SJSA1 (cell line): Measurements from ENCODE around the gene OLFM2. TPM values are rescaled to one million over a fixed set of nuclear protein-coding genes. Genes with fewer than 3 reads are reported as not detected.
A peak's percentile ranks its signal among the peaks of the same experiment; 100 is the strongest.
"Not testable (repeated sequence)": the region's sequence is repeated elsewhere in the genome, so short reads cannot be mapped to it uniquely, and the experiment has no call there.

ENCODE experiments used
- DNase-seq, 2 experiments: peaks; one replicate each; pipeline ENCODE4 v3.0.0-alpha.2; 2015 to 2020; ENCODE audit warnings: low spot score in 2 of 2, low read depth in 1 of 2
- H3K27ac ChIP-seq: fragments of 250-450 bp; sonication (Bioruptor Pico); 2 replicates; pipeline ENCODE4 v1.5.1; 2020; ENCODE audit warnings: mild to moderate bottlenecking, moderate library complexity
- H3K27me3 ChIP-seq: fragments of 250-450 bp; sonication (Bioruptor Pico); replicated peaks from 2 replicates; pipeline ENCODE4 v1.5.1; 2020; ENCODE audit warnings: mild to moderate bottlenecking, moderate library complexity
- H3K36me3 ChIP-seq: fragments of 250-450 bp; sonication (Bioruptor Pico); 2 replicates; pipeline ENCODE4 v1.5.1; 2020; ENCODE audit warnings: mild to moderate bottlenecking
- H3K4me1 ChIP-seq: fragments of 250-450 bp; sonication (Bioruptor Pico); replicated peaks from 2 replicates; pipeline ENCODE4 v1.6.1; 2021; ENCODE audit warnings: mild to moderate bottlenecking
- H3K4me3 ChIP-seq: fragments of 250-450 bp; sonication (Bioruptor Pico); 2 replicates; pipeline ENCODE4 v1.5.1; 2020; ENCODE audit warnings: mild to moderate bottlenecking
- H3K9me3 ChIP-seq: fragments of 250-450 bp; sonication (Bioruptor Pico); replicated peaks from 2 replicates; pipeline ENCODE4 v1.5.1; 2020; ENCODE audit warnings: mild to moderate bottlenecking
- total RNA-seq: library from RNA; depleted of rRNA; stranded (reverse); fragments of >200 nt; shearing (Covaris generic); gene quantifications from 2 replicates; pipeline ENCODE4 v1.2.3, GENCODE V29; 2014

OLFM2 gene
- total RNA-seq, 1 experiment from 2014 or later, result 0.11 TPM

GRCh38 chr19:9857076-9857721 is 79.1 kb downstream of the OLFM2 start:
- Histone ChIP-seq H3K4me3 (no peak overlapping the region), H3K27me3 (no peaks in the 10 kb centered on the region), H3K36me3 (peaks cover 7% of the 10 kb centered on the region; the same call in 1 of the 2 replicates), H3K4me1 (peaks cover 4% of the 10 kb centered on the region), H3K27ac (no peak overlapping the region), H3K9me3 (no peaks in the 10 kb centered on the region)
- no peak for DNase-seq

DNA sequence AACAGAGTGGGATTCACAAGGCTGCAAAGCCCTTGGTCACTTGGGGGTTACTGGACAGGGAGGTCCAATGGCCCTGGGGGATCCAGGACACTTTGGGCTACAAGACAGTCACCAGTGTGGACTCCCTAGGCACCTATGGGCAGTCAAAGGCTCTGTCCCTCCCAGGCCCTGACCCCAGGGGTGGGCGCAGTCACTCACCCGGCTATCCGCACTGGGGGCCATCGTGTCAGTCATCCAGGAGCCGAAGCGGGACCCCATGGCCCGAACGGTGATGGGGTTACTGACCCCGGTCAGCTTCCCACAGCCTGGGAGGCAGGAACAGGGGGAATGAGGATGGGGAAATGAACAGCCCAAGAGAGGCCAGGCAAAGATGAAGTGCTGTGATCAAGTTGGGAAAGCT is 79.7 kb downstream of the OLFM2 start:
- no peaks in the 10 kb centered on the region for H3K9me3 ChIP-seq
- no peak overlapping the region for H3K4me3 ChIP-seq
- DNase-seq, result no peak
- peaks cover 9% of the 10 kb centered on the region; the same call in 1 of the 2 replicates for H3K36me3 ChIP-seq
- peaks cover 4% of the 10 kb centered on the region for H3K4me1 ChIP-seq
- no peaks in the 10 kb centered on the region for H3K27me3 ChIP-seq
- H3K27ac ChIP-seq, result no peak overlapping the region

DNA sequence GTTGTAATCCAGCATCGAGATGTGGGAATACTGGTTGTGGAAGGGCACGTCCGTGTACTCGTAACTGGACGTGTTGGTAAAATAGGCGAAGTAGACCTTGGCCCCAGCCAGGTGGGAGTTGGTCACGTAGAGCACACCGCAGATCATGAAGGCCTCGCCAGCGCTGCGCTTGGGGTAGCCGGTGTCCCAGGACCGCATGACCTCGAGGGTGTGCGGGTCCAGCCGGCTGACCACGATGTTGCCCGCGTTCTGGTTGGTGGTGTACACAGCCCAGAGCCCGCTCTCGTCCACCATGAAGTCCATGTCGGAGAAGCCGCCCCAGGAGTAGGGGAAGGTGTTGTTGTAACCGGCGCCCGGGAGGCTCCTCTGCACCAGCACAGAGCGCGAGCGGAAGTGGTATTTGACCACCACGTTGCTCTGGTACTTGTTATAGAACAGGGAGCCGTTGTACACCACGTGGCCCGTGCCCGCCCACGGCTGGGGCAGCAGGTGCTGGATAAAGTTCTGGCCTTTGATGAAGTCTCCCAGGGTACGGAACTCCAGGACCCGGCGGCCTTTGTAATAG is 82.0 kb downstream of the OLFM2 start:
- H3K4me3 ChIP-seq, result no peak overlapping the region
- peaks cover 21% of the 10 kb centered on the region for H3K36me3 ChIP-seq
- H3K9me3 ChIP-seq, result no peaks in the 10 kb centered on the region
- no peaks in the 10 kb centered on the region for H3K27me3 ChIP-seq
- H3K27ac ChIP-seq, result no peak overlapping the region
- H3K4me1 ChIP-seq, result peaks cover 4% of the 10 kb centered on the region
- DNase-seq, result no peak

- Histone ChIP-seq H3K9me3 (no peaks in the 10 kb centered on the region), H3K36me3 (peaks cover 53% of the 10 kb centered on the region), H3K27ac (no peak overlapping the region), H3K4me3 (no peak overlapping the region), H3K27me3 (no peaks in the 10 kb centered on the region), H3K4me1 (peaks cover 14% of the 10 kb centered on the region)
- DNase-seq, result no peak
Measured at GRCh38 chr19:9850235-9850959, 85.9 kb downstream of the OLFM2 start.

- Histone ChIP-seq H3K36me3 (peaks cover 53% of the 10 kb centered on the region), H3K4me1 (peaks cover 14% of the 10 kb centered on the region), H3K4me3 (no peak overlapping the region), H3K27ac (no peak overlapping the region), H3K9me3 (no peaks in the 10 kb centered on the region), H3K27me3 (no peaks in the 10 kb centered on the region)
- no peak for DNase-seq
Measured at GRCh38 chr19:9849791-9850190, 86.5 kb downstream of the OLFM2 start.

DNA sequence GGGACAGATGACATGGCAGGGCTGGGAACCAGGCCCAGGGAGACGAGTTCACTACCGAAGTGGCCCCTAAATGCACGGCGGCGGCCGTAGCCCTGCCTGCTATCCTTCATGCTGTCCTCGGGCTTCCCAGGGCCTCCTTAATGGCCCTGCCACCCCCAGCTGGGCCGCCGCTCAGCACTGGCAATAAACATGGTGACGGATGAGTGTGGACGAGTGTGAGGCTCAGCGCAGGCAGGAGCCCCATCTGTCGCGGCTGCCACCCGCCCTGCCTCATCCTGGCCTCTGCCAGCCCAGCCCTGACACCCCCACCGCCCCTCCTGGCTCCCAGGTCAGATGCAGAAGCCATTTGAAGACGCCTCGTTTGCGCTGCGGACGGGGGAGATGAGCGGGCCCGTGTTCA is 87.6 kb downstream of the OLFM2 start:
- H3K4me1 ChIP-seq, result peaks cover 14% of the 10 kb centered on the region
- H3K27me3 ChIP-seq, result no peaks in the 10 kb centered on the region
- no peak overlapping the region for H3K27ac ChIP-seq
- H3K4me3 ChIP-seq, result no peak overlapping the region
- H3K9me3 ChIP-seq, result no peaks in the 10 kb centered on the region
- H3K36me3 ChIP-seq, result peaks cover 61% of the 10 kb centered on the region
- DNase-seq, result no peak

GRCh38 chr19:9848060-9848459 is 88.3 kb downstream of the OLFM2 start:
- Histone ChIP-seq H3K4me3 (no peak overlapping the region), H3K9me3 (no peaks in the 10 kb centered on the region), H3K27me3 (no peaks in the 10 kb centered on the region), H3K36me3 (peaks cover 68% of the 10 kb centered on the region), H3K27ac (no peak overlapping the region), H3K4me1 (peaks cover 13% of the 10 kb centered on the region)
- no peak for DNase-seq

GRCh38 chr19:9847087-9847671 is 89.1 kb downstream of the OLFM2 start:
- peak; percentile 53 to 86 for DNase-seq
- H3K27me3 ChIP-seq, result no peaks in the 10 kb centered on the region
- 0 out of 2 replicates have a peak, but pooled peaks cover 2% of the 10 kb centered on the region for H3K9me3 ChIP-seq
- H3K27ac ChIP-seq, result peak overlapping the region; percentile 27; the same call in 1 of the 2 replicates
- 0 out of 2 replicates have a peak, but pooled peaks cover 9% of the 10 kb centered on the region for H3K4me1 ChIP-seq
- H3K4me3 ChIP-seq, result no peak overlapping the region
- peaks cover 70% of the 10 kb centered on the region for H3K36me3 ChIP-seq

DNA sequence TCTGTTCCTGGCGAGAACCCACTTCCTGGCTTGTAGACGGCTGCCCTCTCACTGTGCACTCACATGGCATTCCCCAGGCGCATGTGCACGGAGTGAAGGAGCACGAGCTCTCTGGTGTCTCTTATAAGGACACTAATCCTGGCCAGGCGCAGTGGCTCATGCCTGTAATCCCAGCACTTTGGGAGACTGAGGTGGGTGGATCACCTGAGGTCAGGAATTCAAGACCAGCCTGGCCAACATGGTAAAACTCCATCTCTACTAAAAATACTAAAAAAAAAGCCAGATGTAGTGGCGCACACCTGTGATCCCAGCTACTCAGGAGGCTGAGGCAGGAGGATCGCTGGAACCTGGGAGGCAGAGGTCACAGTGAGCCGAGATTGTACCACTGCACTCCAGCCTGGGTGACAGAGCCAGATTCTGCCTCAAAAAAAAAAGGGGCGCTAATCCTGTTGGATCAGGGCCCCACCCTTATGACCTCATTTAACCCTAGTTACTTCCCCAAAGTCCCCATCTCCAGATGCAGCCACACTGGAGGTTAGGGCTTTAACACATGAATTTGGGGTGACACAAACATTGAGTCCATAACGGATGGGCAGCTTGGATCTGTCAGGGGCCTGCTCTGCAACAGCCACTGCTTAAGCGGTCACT is 92.6 kb downstream of the OLFM2 start:
- DNase-seq, H3K4me1 ChIP-seq, H3K9me3 ChIP-seq, H3K4me3 ChIP-seq, H3K27ac ChIP-seq, H3K27me3 ChIP-seq: not testable (repeated sequence)
- peaks cover 84% of the 10 kb centered on the region for H3K36me3 ChIP-seq

DNA sequence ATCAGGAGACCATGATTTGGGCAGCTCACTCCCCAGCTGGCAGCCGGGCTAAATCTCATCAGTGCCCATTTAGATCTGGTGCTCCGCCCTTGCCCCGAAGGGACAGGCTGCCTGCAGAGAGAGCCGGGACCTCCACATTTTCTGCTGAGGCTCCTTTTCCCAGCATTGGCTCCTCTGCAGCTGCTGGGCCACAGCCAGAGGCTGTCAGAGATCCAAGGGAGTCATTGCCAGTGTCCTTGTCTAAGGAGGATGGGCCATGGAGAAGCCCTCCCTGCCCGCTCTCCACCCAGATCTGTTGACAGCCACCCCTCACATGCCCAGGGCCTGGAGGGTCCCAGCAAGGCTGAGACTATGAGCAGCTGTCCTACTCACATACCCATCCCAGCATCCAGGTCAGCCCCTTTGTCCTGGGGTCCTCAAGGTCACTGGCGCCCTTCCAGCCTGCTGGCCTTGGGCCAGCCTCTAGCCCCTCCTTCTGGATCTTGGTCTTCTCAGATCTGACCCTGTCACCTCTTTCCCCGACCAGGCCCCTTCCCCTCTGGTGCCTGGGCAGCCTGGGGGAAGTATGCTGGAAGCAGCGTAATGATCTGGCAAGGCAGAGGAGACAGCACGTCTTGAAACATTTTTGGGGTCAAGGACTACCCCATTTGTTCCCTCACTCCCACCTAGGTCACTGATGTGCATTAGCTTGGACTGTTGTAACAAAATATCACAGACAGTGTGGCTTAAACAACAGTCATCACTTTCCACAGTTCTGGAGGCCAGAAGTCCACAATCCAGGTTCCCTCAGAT is 93.3 kb downstream of the OLFM2 start:
- no peak overlapping the region for H3K27ac ChIP-seq
- H3K9me3 ChIP-seq, result 0 out of 2 replicates have a peak, but pooled peaks cover 2% of the 10 kb centered on the region
- DNase-seq, result no peak
- H3K4me3 ChIP-seq, result no peak overlapping the region
- no peaks in the 10 kb centered on the region for H3K27me3 ChIP-seq
- 0 out of 2 replicates have a peak, but pooled peaks cover 9% of the 10 kb centered on the region for H3K4me1 ChIP-seq
- H3K36me3 ChIP-seq, result peaks cover 84% of the 10 kb centered on the region

DNA sequence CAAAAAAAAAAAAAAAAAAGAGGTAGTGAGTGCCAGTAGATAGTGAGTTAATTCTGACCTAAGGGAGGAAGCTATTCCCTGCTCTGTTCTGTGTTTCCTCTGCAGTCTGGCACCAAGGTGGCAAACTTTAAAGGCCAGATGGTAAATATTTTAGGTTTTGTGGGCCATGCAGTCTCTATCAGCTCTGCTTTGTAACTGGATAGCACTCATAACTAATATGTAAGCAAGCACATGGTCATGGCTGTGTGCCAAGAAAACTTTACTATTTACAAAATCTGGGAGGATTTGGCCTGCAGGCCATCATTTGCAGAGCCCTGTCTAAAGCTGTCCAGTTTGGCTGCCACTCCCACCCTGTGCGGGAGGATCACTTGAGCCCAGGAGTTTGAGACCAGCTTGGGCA is 96.9 kb downstream of the OLFM2 start:
- Histone ChIP-seq H3K4me3 (no peak overlapping the region), H3K4me1 (peaks cover 9% of the 10 kb centered on the region), H3K9me3 (0 out of 2 replicates have a peak, but pooled peaks cover 2% of the 10 kb centered on the region), H3K36me3 (peaks cover 86% of the 10 kb centered on the region), H3K27me3 (no peaks in the 10 kb centered on the region), H3K27ac (no peak overlapping the region)
- DNase-seq, result no peak

DNA sequence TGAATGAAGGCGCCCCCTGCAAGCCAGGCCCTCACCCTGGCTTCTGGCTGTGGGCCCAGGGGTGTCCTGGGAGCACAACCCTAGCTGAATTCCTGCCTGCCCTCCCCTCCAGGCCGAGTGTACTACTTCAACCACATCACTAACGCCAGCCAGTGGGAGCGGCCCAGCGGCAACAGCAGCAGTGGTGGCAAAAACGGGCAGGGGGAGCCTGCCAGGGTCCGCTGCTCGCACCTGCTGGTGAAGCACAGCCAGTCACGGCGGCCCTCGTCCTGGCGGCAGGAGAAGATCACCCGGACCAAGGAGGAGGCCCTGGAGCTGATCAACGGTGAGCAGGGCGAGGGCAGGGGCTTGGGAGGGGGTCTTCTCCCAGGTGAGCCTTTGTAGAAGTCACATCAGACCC is 98.0 kb downstream of the OLFM2 start:
- Histone ChIP-seq H3K4me3 (no peak overlapping the region), H3K36me3 (peaks cover 82% of the 10 kb centered on the region), H3K27ac (no peak overlapping the region), H3K4me1 (peaks cover 9% of the 10 kb centered on the region), H3K9me3 (0 out of 2 replicates have a peak, but pooled peaks cover 2% of the 10 kb centered on the region), H3K27me3 (no peaks in the 10 kb centered on the region)
- DNase-seq, result no peak

DNA sequence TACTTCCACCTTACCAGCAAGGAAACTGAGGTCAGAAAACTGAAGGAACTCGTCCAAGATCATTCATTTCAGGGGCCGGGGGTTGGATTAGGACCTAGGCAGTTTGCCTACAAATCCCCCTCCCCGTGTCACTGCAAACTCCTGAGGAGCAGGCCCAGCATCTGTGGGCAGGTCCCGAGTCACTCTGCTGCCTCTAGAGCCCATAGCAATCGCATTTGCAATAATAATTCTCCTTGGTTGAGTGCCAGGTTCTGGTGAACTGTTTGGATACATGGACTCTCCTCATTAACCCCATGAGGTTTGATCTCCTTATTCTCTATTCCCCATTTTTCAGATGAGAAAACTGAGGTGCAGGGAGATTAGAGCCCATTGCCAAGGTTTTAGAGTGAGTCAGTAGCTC is 100.3 kb downstream of the OLFM2 start:
- no peaks in the 10 kb centered on the region for H3K27me3 ChIP-seq
- peaks cover 9% of the 10 kb centered on the region for H3K4me1 ChIP-seq
- H3K27ac ChIP-seq, result no peak overlapping the region; the same call in 1 of the 2 replicates
- peak in 1 of 2 experiments; percentile 15 for DNase-seq
- no peaks in the 10 kb centered on the region for H3K9me3 ChIP-seq
- peaks cover 68% of the 10 kb centered on the region for H3K36me3 ChIP-seq
- H3K4me3 ChIP-seq, result peak overlapping the region; percentile 77
